Measurements from ENCODE around the gene CCDC112. TPM values are rescaled to one million over a fixed set of nuclear protein-coding genes. Genes with fewer than 3 reads are reported as not detected.
A peak's percentile ranks its signal among the peaks of the same experiment; 100 is the strongest.

Gene CCDC112
- total and polyA plus RNA-seq, 4 donors, result 16.4 to 33.5 (median 24.9) TPM

DNA sequence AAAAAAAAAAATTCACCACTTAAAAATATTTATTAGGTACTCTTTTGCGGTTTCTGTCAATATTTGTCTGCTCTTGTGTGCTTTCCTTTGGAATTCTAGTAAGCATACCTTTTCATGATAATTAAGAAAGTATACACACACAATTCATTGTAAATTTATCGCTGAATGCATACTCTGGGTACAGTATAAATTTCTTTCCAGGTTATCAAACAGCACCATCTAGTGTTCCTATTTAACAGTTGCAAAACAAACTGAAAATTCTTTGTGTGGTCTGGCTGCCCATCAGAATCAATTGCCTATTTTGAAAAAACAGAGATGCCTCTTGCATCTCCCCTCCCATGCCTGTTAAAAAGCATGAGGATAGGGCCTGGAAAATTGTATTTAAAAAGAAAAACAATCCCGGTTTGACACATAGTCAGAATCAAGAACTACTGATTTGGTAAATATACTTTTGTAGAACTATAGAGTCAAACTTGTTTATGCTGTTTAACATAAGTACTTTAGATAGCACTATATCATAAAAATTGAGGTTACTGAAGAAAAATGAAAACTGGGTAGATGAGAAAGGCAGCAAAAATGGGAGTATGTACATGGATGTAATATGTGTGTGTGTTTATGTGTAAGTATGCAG is 50.0 kb downstream of the CCDC112 start:
- DNase-seq (ENCODE audit: low read depth in 4 of 6, low spot score in 6 of 6), result peak in 5 of 6 donors; percentile 23 to 86 (median 50)
- H3K36me3 ChIP-seq (ENCODE audit: control insufficient read depth, insufficient read depth, low read length), result no peaks in the 10 kb centered on the region
- WGBS (ENCODE audit: insufficient coverage), result no CpG with 5 or more reads among the region's 3 CpGs

DNA sequence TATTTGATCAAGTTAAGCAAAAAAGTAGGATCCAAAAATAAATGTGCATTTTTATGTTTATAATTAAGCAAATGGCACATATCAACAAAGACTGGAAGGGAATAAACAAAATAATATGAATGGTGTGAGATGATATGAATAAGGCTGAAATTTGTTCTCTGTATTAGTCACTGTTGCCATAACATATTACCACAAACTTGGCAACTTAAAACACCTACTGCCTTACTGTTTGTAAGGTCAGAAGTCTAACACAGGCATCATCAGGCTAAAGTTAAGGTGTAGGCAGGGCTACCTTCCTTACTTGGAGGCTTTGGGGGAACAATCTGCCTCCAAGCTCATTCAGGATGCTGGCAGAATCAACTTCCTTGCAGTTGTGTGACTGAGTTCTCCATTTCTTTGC is 53.0 kb downstream of the CCDC112 start:
- Histone ChIP-seq H3K9me3 (ENCODE audit: control insufficient read depth, insufficient read depth, low read length) (no peaks in the 10 kb centered on the region), H3K27ac (ENCODE audit: low read depth, low read length) (no peak overlapping the region), H3K36me3 (ENCODE audit: control insufficient read depth, insufficient read depth, low read length) (peaks cover 4% of the 10 kb centered on the region), H3K4me1 (ENCODE audit: control insufficient read depth, insufficient read depth, low read length) (no peaks in the 10 kb centered on the region), H3K27me3 (ENCODE audit: control insufficient read depth, insufficient read depth, low read length) (no peaks in the 10 kb centered on the region), H3K4me3 (ENCODE audit: low read depth, low read length) (no peak overlapping the region)
- DNase-seq (ENCODE audit: low read depth in 4 of 6, low spot score in 6 of 6), result no peak

More for the DNA sequence above, 50.0 kb downstream of the CCDC112 start:
- H3K27me3 ChIP-seq (ENCODE audit: control insufficient read depth, insufficient read depth, low read length), result no peaks in the 10 kb centered on the region
- H3K9me3 ChIP-seq (ENCODE audit: control insufficient read depth, insufficient read depth, low read length), result no peaks in the 10 kb centered on the region
- no peak overlapping the region for H3K27ac ChIP-seq (ENCODE audit: low read depth, low read length)
- no peak overlapping the region for H3K4me3 ChIP-seq (ENCODE audit: low read depth, low read length)
- no peaks in the 10 kb centered on the region for H3K4me1 ChIP-seq (ENCODE audit: control insufficient read depth, insufficient read depth, low read length)

DNA sequence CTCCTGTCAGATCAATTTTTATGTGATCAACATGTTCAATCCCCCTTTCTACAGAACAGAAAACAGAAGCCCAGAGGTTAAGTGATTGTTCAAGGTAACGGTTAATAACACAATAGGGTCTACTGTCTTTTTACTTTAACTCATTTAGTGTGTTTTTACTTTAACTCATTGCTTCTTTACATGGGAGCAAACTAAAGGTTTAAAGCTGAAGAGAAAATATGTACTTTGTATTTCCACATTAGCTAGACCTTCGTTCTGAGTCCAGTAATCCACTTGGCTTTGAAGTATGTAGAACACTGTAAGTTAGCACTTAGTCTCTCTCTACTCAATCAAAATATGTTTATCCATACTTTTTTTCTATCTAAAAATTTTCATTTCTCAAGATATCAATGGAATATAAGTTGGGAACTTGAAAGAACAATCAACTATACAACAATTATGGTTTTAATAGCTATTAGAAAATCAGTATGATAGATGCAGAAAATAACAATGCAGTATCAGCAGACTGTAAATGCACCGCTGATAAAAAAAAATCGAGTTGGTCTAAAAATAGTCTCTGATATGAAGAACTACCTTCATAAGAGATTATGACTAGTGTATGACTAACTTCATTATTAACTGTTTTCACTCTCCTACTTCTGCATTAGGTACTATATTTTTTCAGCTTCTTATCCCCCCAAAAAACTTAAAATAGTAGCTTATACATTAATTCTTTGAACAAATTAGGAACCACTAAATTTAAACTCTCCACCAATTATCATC is 54.4 kb downstream of the CCDC112 start:
- Histone ChIP-seq H3K27me3 (ENCODE audit: control insufficient read depth, insufficient read depth, low read length) (no peaks in the 10 kb centered on the region), H3K9me3 (ENCODE audit: control insufficient read depth, insufficient read depth, low read length) (no peaks in the 10 kb centered on the region), H3K36me3 (ENCODE audit: control insufficient read depth, insufficient read depth, low read length) (peaks cover 4% of the 10 kb centered on the region), H3K27ac (ENCODE audit: low read depth, low read length) (no peak overlapping the region), H3K4me1 (ENCODE audit: control insufficient read depth, insufficient read depth, low read length) (no peaks in the 10 kb centered on the region), H3K4me3 (ENCODE audit: low read depth, low read length) (no peak overlapping the region)
- WGBS (ENCODE audit: insufficient coverage), result no CpG with 5 or more reads among the region's 4 CpGs
- no peak for DNase-seq (ENCODE audit: low read depth in 4 of 6, low spot score in 6 of 6)

DNA sequence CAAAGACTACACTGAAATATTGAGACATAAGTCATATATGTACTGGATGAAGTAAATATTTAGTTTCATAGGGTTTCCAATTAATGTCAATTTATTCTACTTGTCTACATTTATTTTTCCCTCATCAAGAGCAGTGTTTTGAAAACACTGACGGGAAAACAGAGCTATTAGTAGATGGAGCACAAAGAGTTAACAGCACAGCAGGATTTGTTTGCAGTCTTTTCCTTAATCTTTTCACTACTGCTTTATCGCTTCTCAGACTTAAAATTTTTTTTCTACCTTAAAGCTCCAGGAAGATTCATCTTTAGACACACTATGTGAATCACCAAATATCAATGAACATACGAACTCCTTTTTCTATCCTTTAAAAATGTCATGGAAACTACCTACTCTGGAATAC is 59.4 kb downstream of the CCDC112 start:
- no peak for DNase-seq (ENCODE audit: low read depth in 4 of 6, low spot score in 6 of 6)
- WGBS (ENCODE audit: insufficient coverage), result 88% methylated on average over 1 of the region's 3 CpGs
- Histone ChIP-seq H3K27ac (ENCODE audit: low read depth, low read length) (no peak overlapping the region), H3K36me3 (ENCODE audit: control insufficient read depth, insufficient read depth, low read length) (peaks cover 4% of the 10 kb centered on the region), H3K27me3 (ENCODE audit: control insufficient read depth, insufficient read depth, low read length) (no peaks in the 10 kb centered on the region), H3K9me3 (ENCODE audit: control insufficient read depth, insufficient read depth, low read length) (no peaks in the 10 kb centered on the region), H3K4me1 (ENCODE audit: control insufficient read depth, insufficient read depth, low read length) (no peaks in the 10 kb centered on the region), H3K4me3 (ENCODE audit: low read depth, low read length) (no peak overlapping the region)

DNA sequence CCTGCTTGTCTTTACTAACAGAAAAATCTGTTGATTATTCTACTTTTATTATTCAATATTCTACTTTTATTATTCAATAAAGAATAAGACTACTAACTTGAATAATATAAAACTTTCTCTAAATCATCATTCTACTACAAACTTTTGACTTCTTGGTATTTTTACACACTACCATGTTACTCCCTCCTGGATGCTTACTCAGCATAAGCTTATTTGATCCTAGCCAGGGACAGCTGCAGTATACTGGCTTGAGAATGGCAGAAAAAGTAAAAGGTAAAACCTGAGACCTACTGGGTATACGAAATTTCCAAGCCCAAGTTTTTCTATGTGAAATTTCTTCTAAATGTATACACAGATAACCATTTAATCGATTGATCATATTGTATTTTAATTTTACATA is 59.9 kb downstream of the CCDC112 start:
- no CpG with 5 or more reads among the region's 2 CpGs for WGBS (ENCODE audit: insufficient coverage)
- no peak for DNase-seq (ENCODE audit: low read depth in 4 of 6, low spot score in 6 of 6)
- no peaks in the 10 kb centered on the region for H3K9me3 ChIP-seq (ENCODE audit: control insufficient read depth, insufficient read depth, low read length)
- no peak overlapping the region for H3K27ac ChIP-seq (ENCODE audit: low read depth, low read length)
- H3K27me3 ChIP-seq (ENCODE audit: control insufficient read depth, insufficient read depth, low read length), result no peaks in the 10 kb centered on the region
- H3K4me1 ChIP-seq (ENCODE audit: control insufficient read depth, insufficient read depth, low read length), result no peaks in the 10 kb centered on the region
- H3K4me3 ChIP-seq (ENCODE audit: low read depth, low read length), result no peak overlapping the region
- peaks cover 4% of the 10 kb centered on the region for H3K36me3 ChIP-seq (ENCODE audit: control insufficient read depth, insufficient read depth, low read length)

DNA sequence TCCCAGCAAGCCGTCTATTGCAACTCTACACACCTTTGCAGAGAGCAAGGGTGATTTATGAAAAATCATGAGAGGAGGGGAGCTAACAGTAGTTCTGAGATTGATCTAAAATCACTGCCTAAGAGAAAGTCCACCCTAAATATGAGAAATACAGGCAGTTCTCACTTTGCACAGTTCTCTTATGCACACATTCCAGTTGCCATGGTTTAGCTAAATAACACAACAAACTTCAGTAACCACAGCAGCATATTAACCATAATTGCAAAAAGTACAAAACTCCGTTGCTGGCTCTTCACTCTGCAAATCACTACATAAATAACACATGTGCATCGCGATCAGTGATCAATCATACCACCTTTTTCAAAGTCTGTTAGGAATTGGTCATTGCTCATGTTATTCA is 64.9 kb downstream of the CCDC112 start:
- Histone ChIP-seq H3K27me3 (ENCODE audit: control insufficient read depth, insufficient read depth, low read length) (no peaks in the 10 kb centered on the region), H3K4me1 (ENCODE audit: control insufficient read depth, insufficient read depth, low read length) (no peaks in the 10 kb centered on the region), H3K36me3 (ENCODE audit: control insufficient read depth, insufficient read depth, low read length) (no peaks in the 10 kb centered on the region), H3K9me3 (ENCODE audit: control insufficient read depth, insufficient read depth, low read length) (no peaks in the 10 kb centered on the region), H3K27ac (ENCODE audit: low read depth, low read length) (no peak overlapping the region), H3K4me3 (ENCODE audit: low read depth, low read length) (no peak overlapping the region)
- no CpG with 5 or more reads among the region's 4 CpGs for WGBS (ENCODE audit: insufficient coverage)
- no peak for DNase-seq (ENCODE audit: low read depth in 4 of 6, low spot score in 6 of 6)

DNA sequence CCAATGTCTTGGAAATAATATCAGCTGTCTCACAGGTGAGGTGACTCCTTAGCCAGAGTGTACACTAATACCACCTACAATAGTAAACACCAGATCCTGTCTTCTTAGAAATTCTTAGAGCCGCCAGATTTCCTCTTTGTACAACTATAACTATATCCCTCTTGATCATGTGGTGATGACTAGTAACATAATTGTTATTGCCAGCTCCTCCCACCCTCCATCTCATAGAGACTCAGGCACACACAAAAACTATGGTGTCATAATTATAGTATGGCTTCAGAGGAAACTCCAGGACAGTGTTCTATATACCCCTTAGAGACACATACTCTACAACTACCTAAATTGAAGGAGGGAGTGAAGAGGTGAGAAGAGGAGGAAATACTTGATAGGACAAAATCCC is 66.8 kb downstream of the CCDC112 start:
- H3K27ac ChIP-seq (ENCODE audit: low read depth, low read length), result no peak overlapping the region
- no peak for DNase-seq (ENCODE audit: low read depth in 4 of 6, low spot score in 6 of 6)
- no peaks in the 10 kb centered on the region for H3K36me3 ChIP-seq (ENCODE audit: control insufficient read depth, insufficient read depth, low read length)
- H3K4me1 ChIP-seq (ENCODE audit: control insufficient read depth, insufficient read depth, low read length), result no peaks in the 10 kb centered on the region
- H3K9me3 ChIP-seq (ENCODE audit: control insufficient read depth, insufficient read depth, low read length), result no peaks in the 10 kb centered on the region
- no CpG with 5 or more reads among the region's 1 CpG for WGBS (ENCODE audit: insufficient coverage)
- no peaks in the 10 kb centered on the region for H3K27me3 ChIP-seq (ENCODE audit: control insufficient read depth, insufficient read depth, low read length)
- no peak overlapping the region for H3K4me3 ChIP-seq (ENCODE audit: low read depth, low read length)

DNA sequence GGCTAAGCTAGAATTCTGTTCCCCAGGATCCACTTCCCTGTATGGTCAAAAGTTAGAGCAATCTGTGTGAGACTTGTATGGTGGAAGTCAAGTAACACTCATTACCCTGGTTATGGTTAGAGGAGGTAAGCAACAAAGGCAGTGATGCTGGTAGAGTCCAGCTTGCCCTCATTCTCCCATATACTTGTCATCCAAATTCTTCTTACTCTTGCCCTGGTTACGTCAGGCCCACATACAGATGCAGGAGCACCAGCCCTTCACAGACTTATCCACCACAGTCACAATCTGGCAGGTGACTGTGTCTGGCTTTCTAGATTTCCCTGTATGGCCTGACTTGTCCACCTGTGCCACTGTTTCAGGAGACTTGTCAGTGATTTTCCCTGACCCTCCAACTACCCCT is 69.2 kb downstream of the CCDC112 start:
- peaks cover 4% of the 10 kb centered on the region for H3K36me3 ChIP-seq (ENCODE audit: control insufficient read depth, insufficient read depth, low read length)
- H3K4me1 ChIP-seq (ENCODE audit: control insufficient read depth, insufficient read depth, low read length), result no peaks in the 10 kb centered on the region
- no peaks in the 10 kb centered on the region for H3K27me3 ChIP-seq (ENCODE audit: control insufficient read depth, insufficient read depth, low read length)
- no peak for DNase-seq (ENCODE audit: low read depth in 4 of 6, low spot score in 6 of 6)
- no peak overlapping the region for H3K27ac ChIP-seq (ENCODE audit: low read depth, low read length)
- 85% methylated on average over 1 of the region's 1 CpG for WGBS (ENCODE audit: insufficient coverage)
- H3K4me3 ChIP-seq (ENCODE audit: low read depth, low read length), result no peak overlapping the region
- no peaks in the 10 kb centered on the region for H3K9me3 ChIP-seq (ENCODE audit: control insufficient read depth, insufficient read depth, low read length)
